ENCODE results near the gene GOLM1. TPM values are rescaled to one million over a fixed set of nuclear protein-coding genes. Genes with fewer than 3 reads are reported as not detected.

GOLM1 gene
- total and polyA plus RNA-seq, 2 donors (not counting 3 experiments of a cell fraction or from before 2014, with no cell fraction given): 49.8 to 108 TPM

DNA sequence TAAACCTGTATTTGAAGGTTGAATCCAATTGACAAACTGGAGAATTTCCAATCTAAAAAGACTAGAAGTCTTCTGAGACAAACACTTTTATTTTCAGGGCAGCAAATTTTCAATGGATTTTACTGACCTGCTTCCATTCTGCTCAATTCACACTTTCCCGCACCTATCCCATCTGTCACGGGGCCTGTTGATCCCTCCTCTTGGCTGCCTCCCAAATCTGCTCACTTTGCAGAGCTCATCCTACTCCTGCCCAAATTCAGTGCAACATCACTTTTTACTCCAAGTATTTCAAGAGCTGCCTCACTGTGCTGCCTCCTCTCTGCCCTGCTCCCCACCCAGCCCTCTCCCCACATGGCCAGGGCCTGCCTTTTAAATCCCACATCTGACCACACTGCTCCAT is 35.1 kb downstream of the GOLM1 start:
- ChIA-PET POLR2A (no interaction called here), CTCF (no interaction called here)
- Histone ChIP-seq H3K9ac (replicated peaks; ENCODE audit: extremely low read depth, insufficient read depth, low read length) (no peak overlapping the region), H3K27ac (ENCODE audit: insufficient read depth, low read depth, low read length) (no peak overlapping the region), H3K4me3 (replicated peaks in 1 of 3; ENCODE audit: insufficient read depth in 1 of 3, low read depth in 1 of 3, low read length in 3 of 3) (no peak overlapping the region), H3K9me3 (replicated peaks; ENCODE audit: control insufficient read depth, insufficient read depth, low read length) (no peaks in the 10 kb centered on the region), H3K36me3 (ENCODE audit: control insufficient read depth in 2 of 2, extremely low read depth in 1 of 2, insufficient read depth in 2 of 2, low read length in 2 of 2) (peaks cover 2 to 3% of the 10 kb centered on the region in 2 experiments), H3K9me1 (replicated peaks; ENCODE audit: control insufficient read depth, extremely low read depth, insufficient read depth, low read length) (no peaks in the 10 kb centered on the region), H3K4me1 (ENCODE audit: control insufficient read depth, extremely low read depth, insufficient read depth, low read length) (no peaks in the 10 kb centered on the region), H3K27me3 (ENCODE audit: control insufficient read depth in 2 of 2, insufficient read depth in 2 of 2, low read length in 2 of 2) (no peaks in the 10 kb centered on the region), H2AFZ (ENCODE audit: low read depth, low read length) (no peak overlapping the region), H3K79me2 (ENCODE audit: control insufficient read depth, insufficient read depth, low read length) (peaks cover 9% of the 10 kb centered on the region), H4K20me1 (replicated peaks; ENCODE audit: control insufficient read depth, extremely low read depth, insufficient read depth, low read length) (no peaks in the 10 kb centered on the region), H3K4me2 (ENCODE audit: insufficient read depth, low read length) (no peak overlapping the region)
- intact Hi-C loops (cut with micrococcal nuclease): no loop called here
- dilution Hi-C loops (cut with MboI; ENCODE audit: extremely low pct_ligation_motif_present, low sequenced_read_pairs): no loop called here
- FAIRE-seq: no peak
- DNase-seq (ENCODE audit: low read depth, low spot score): no peak
- no peak for TF ChIP-seq EZH2 (IDR thresholded peaks at IDR 0.05; ENCODE audit: borderline replicate concordance, low read depth, low read length, severe bottlenecking)
- no peak for TF ChIP-seq MYC (IDR thresholded peaks at IDR 0.05; ENCODE audit: low read depth, low read length)
- TF ChIP-seq POLR2AphosphoS5 (IDR thresholded peaks at IDR 0.05; ENCODE audit: insufficient read depth, low read depth, low read length): no peak
- TF ChIP-seq JUN (IDR thresholded peaks at IDR 0.05; ENCODE audit: borderline replicate concordance, insufficient read depth, insufficient read length, low read depth): no peak
- no peak for TF ChIP-seq GATA2 (IDR thresholded peaks at IDR 0.05; ENCODE audit: insufficient read depth, insufficient read length, low read depth, low read length)
- no peak for TF ChIP-seq FOS (IDR thresholded peaks at IDR 0.05; ENCODE audit: borderline replicate concordance, insufficient read depth, low read length)
- no peak for TF ChIP-seq POLR2A (IDR thresholded peaks at IDR 0.05; ENCODE audit: low read depth, low read length)
- TF ChIP-seq, protein P1, sequence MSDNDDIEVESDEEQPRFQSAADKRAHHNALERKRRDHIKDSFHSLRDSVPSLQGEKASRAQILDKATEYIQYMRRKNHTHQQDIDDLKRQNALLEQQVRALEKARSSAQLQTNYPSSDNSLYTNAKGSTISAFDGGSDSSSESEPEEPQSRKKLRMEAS (IDR thresholded peaks at IDR 0.05; ENCODE audit: insufficient read depth, insufficient read length): no peak
- TF ChIP-seq, protein P2, sequence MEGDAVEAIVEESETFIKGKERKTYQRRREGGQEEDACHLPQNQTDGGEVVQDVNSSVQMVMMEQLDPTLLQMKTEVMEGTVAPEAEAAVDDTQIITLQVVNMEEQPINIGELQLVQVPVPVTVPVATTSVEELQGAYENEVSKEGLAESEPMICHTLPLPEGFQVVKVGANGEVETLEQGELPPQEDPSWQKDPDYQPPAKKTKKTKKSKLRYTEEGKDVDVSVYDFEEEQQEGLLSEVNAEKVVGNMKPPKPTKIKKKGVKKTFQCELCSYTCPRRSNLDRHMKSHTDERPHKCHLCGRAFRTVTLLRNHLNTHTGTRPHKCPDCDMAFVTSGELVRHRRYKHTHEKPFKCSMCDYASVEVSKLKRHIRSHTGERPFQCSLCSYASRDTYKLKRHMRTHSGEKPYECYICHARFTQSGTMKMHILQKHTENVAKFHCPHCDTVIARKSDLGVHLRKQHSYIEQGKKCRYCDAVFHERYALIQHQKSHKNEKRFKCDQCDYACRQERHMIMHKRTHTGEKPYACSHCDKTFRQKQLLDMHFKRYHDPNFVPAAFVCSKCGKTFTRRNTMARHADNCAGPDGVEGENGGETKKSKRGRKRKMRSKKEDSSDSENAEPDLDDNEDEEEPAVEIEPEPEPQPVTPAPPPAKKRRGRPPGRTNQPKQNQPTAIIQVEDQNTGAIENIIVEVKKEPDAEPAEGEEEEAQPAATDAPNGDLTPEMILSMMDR (IDR thresholded peaks at IDR 0.05; ENCODE audit: extremely low read depth in 1 of 2, insufficient read depth in 1 of 2, low read depth in 1 of 2, low read length in 2 of 2): no peak
- no TSS peak for BruUV-seq (replicated peaks)
